D721Med (cell line): ENCODE results near the gene IL6R.

Experiments
- DNase-seq: peaks from one replicate; pipeline ENCODE4 v3.0.0; 2011; ENCODE audit warnings: low spot score; ENCODE audit not compliant: insufficient read length
- FAIRE-seq: peaks from 2 replicates; lab custom pipeline; 2011; peaks lifted over from hg19 to GRCh38; lab: Jason Lieb, UNC
- CTCF ChIP-seq: IDR thresholded peaks from 2 replicates; pipeline ENCODE4 v1.5.1; 2012; ENCODE audit warnings: mild to moderate bottlenecking, control low read depth; ENCODE audit not compliant: insufficient read depth; ENCODE audit errors: missing control alignments

Gene IL6R

GRCh38 chr1:154474802-154475201 lies 69.7 kb downstream of the IL6R start:
- TF ChIP-seq CTCF: no peak
- DNase-seq (no peak), FAIRE-seq (no peak)

DNA sequence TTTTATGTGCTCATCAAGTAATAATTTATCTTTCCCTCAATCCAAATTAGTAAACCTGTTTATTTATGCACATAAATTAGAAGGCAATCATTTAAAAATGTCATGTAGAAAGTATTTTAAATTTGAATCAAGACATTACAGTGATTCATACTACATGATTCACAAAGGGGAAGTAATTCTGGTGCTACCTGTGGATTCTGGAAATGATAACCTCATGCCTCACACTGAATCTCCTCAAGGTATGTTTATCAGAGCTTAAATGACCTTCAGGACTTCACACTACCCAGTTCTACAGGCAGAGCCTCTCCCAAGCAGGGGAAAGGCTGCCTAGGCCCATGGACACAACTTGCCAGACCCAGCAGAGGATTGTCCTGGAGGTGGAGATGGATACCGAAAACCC lies 71.6 kb downstream of the IL6R start:
- no peak for TF ChIP-seq CTCF
- DNase-seq (no peak), FAIRE-seq (no peak)

GRCh38 chr1:154478013-154478412 lies 72.9 kb downstream of the IL6R start:
- FAIRE-seq (no peak), DNase-seq (no peak)
- no peak for TF ChIP-seq CTCF

GRCh38 chr1:154478639-154479038 lies 73.5 kb downstream of the IL6R start:
- TF ChIP-seq CTCF: peak; percentile 2
- FAIRE-seq (no peak), DNase-seq (no peak)

DNA sequence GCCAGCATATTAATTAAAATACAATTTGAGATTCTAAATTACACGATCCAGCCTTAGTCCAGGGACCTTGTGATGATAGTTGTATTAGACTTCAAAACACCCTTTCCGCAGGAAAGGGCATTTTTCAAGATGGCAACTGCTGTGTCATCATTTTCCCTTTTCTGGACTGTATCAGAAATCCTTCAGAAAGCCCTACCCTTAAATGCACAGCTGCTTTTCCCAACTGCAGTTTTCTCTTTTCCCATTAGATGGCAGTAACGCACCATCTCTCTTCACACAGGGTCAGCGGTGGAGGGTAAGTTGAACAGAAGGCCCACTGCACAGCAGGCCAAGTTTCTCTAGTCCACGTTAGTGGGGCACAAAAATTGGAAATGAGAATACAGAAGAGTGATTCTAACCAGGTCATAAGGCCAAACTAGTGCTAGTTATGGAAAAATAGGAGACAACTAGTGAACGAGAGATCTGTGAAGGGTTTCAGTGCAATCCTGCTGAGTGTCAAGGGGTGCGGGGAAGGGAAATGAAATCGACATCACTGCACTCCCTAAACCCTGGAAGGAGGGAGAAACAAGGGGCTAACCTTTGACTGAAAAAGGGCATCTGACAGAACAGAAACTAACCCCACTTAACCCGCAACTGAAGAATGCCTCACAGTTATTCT lies 74.8 kb downstream of the IL6R start:
- FAIRE-seq (peak; percentile 82), DNase-seq (no peak)
- peak; percentile 100 for TF ChIP-seq CTCF

- TF ChIP-seq CTCF: no peak
- FAIRE-seq: no peak
- no peak for DNase-seq
Measured at GRCh38 chr1:154481053-154481452, 75.9 kb downstream of the IL6R start.

DNA sequence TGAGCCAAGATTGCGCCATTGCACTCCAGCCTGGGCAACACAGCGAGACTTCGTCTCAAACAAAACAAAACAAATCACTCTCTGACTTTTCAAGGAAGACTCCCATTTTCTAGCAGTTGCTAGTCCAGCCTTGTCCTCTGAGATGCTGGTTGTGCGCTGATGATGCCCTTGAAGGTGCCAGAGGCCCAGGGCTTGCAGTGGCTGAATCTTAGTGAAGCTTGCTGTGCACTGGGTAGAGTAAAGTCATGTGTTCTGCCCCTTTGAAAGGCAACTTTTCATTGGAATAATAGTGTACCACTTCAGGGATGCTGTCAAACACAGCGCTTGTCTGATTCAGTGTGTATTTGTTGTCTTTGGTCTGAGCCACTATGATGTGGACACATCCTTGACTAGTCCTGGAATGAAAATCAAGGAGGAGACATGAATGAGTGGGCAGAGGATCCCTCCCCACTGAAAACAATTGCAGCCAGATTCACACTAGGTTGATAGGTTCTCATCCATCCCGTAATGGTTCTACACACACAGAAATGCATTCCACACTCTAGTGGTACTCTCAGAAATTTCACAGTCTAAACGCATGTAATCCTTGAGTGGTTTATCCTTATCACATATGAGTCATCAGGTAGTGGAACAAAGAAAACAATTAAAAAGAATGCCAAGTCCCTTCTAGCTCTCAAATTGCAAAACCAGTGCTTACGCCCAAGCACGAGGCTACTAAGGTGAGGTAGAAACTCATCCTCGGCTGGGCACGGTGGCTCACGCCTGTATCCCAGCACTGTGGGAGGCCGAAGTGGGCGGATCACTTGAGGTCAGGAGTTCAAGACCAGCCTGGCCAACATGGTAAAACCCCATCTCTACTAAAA lies 79.0 kb downstream of the IL6R start:
- no peak for DNase-seq
- FAIRE-seq: no peak
- TF ChIP-seq CTCF: no peak
